ENCODE results near the gene HMCN2. TPM values are rescaled to one million over a fixed set of nuclear protein-coding genes. Genes with fewer than 3 reads are reported as not detected.

HMCN2 gene
- total RNA-seq, 1 donor from 2014 or later = under 0.01 TPM

- no peak for DNase-seq (ENCODE audit: low read depth in 2 of 2)
Observed at GRCh38 chr9:130465383-130466096, 200.0 kb downstream of the HMCN2 start.

- no peak for DNase-seq (ENCODE audit: low read depth in 2 of 2)
Observed at GRCh38 chr9:130466537-130467217, 201.1 kb downstream of the HMCN2 start.

GRCh38 chr9:130467316-130467715 lies 201.8 kb downstream of the HMCN2 start:
- DNase-seq (ENCODE audit: low read depth in 2 of 2) = no peak

- no peak for DNase-seq (ENCODE audit: low read depth in 2 of 2)
Observed at GRCh38 chr9:130468566-130468965, 203.0 kb downstream of the HMCN2 start.

GRCh38 chr9:130470269-130470668 lies 204.7 kb downstream of the HMCN2 start:
- DNase-seq (ENCODE audit: low read depth in 2 of 2) = no peak

GRCh38 chr9:130470950-130471349 lies 205.4 kb downstream of the HMCN2 start:
- DNase-seq (ENCODE audit: low read depth in 2 of 2) = no peak

GRCh38 chr9:130471411-130472183 lies 206.0 kb downstream of the HMCN2 start:
- DNase-seq (ENCODE audit: low read depth in 2 of 2) = no peak

GRCh38 chr9:130472184-130472705 lies 206.7 kb downstream of the HMCN2 start:
- no peak for DNase-seq (ENCODE audit: low read depth in 2 of 2)

GRCh38 chr9:130473009-130473408 lies 207.4 kb downstream of the HMCN2 start:
- DNase-seq (ENCODE audit: low read depth in 2 of 2) = no peak

GRCh38 chr9:130473566-130473965 lies 208.0 kb downstream of the HMCN2 start:
- no peak for DNase-seq (ENCODE audit: low read depth in 2 of 2)

- DNase-seq (ENCODE audit: low read depth in 2 of 2) = no peak
Observed at GRCh38 chr9:130474106-130474505, 208.5 kb downstream of the HMCN2 start.

- no peak for DNase-seq (ENCODE audit: low read depth in 2 of 2)
Observed at GRCh38 chr9:130476151-130476730, 210.7 kb downstream of the HMCN2 start.

GRCh38 chr9:130477564-130477963 lies 212.0 kb downstream of the HMCN2 start:
- DNase-seq (ENCODE audit: low read depth in 2 of 2) = no peak

GRCh38 chr9:130478152-130478551 lies 212.6 kb downstream of the HMCN2 start:
- no peak for DNase-seq (ENCODE audit: low read depth in 2 of 2)

GRCh38 chr9:130478736-130479575 lies 213.4 kb downstream of the HMCN2 start:
- DNase-seq (ENCODE audit: low read depth in 2 of 2) = no peak

GRCh38 chr9:130479587-130479986 lies 214.0 kb downstream of the HMCN2 start:
- no peak for DNase-seq (ENCODE audit: low read depth in 2 of 2)

GRCh38 chr9:130480673-130481072 lies 215.1 kb downstream of the HMCN2 start:
- peak in 1 of 2 donors; percentile 8 for DNase-seq (ENCODE audit: low read depth in 2 of 2)

GRCh38 chr9:130482463-130482862 lies 216.9 kb downstream of the HMCN2 start:
- DNase-seq (ENCODE audit: low read depth in 2 of 2) = no peak

- no peak for DNase-seq (ENCODE audit: low read depth in 2 of 2)
Observed at GRCh38 chr9:130483371-130483971, 217.9 kb downstream of the HMCN2 start.
